Central memory CD8-positive, alpha-beta T cell (primary cell): Measurements from ENCODE around the gene CUL4A.
"Not testable (repeated sequence)": the region's sequence is repeated elsewhere in the genome, so short reads cannot be mapped to it uniquely, and the experiment has no call there.

Experiments
- ATAC-seq: fragments of 150-1000 bp; cut with Tn5 transposase; replicated peaks from 2 replicates; pipeline ENCODE4 v1.10.0; 2022; ENCODE audit warnings: mild to moderate bottlenecking, moderate FRiP score, moderate number of reproducible peaks; ENCODE audit not compliant: poor library complexity, severe bottlenecking; ENCODE audit errors: extremely low read depth
- DNase-seq, 2 donors: peaks; one replicate each; pipeline ENCODE4 v3.0.0; 2021; ENCODE audit warnings: low spot score in 2 of 2
- H3K27ac Mint-ChIP-seq: one replicate; pipeline ENCODE4 v1.8.0; 2022; ENCODE audit warnings: low read depth, mild to moderate bottlenecking, moderate library complexity, mixed read lengths
- H3K27me3 Mint-ChIP-seq: one replicate; pipeline ENCODE4 v1.8.0; 2022; ENCODE audit warnings: mixed read lengths
- H3K36me3 Mint-ChIP-seq: one replicate; pipeline ENCODE4 v1.8.0; 2022; ENCODE audit warnings: mild to moderate bottlenecking, moderate library complexity, mixed read lengths; ENCODE audit not compliant: insufficient read depth
- H3K4me1 Mint-ChIP-seq: one replicate; pipeline ENCODE4 v1.8.0; 2022; ENCODE audit warnings: mixed read lengths
- H3K4me3 Mint-ChIP-seq: one replicate; pipeline ENCODE4 v1.8.0; 2022; ENCODE audit warnings: mild to moderate bottlenecking, moderate library complexity, mixed read lengths
- H3K9me3 Mint-ChIP-seq: one replicate; pipeline ENCODE4 v1.8.0; 2022; ENCODE audit warnings: mixed read lengths

CUL4A gene

DNA sequence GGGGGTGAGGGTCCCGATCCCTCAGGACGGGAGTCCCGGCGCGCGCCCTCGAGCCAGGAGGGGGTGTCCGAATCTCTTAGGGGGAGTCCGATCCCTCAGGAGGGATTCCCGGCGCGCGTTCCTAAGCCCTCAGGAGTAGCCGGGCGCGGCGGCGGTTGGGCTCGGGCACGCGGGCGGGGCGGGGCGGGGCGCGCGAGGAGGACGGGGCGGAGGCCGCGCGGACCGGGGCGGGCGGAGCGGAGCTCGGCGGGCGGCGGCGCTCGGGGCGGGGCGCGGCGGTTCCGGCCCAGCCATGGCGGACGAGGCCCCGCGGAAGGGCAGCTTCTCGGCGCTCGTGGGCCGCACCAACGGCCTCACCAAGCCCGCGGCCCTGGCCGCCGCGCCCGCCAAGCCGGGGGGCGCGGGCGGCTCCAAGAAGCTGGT lies at the start of gene CUL4A:
CUL4A (plus strand) TSS at position 278 of the 423 bp plus-strand sequence; CDS start at position 293, 15 bp downstream.
- H3K9me3 Mint-ChIP-seq: no peaks in the 10 kb centered on the region
- DNase-seq: peak in 1 of 2 donors; percentile 35
- H3K4me3 Mint-ChIP-seq: peak within 1 kb of the TSS; percentile 86
- peaks cover 17% of the 10 kb centered on the region for H3K36me3 Mint-ChIP-seq
- peak within 1 kb of the TSS; percentile 88 for H3K27ac Mint-ChIP-seq
- ATAC-seq: peak; percentile 45
- H3K4me1 Mint-ChIP-seq: peaks cover 61% of the 10 kb centered on the region
- H3K27me3 Mint-ChIP-seq: no peaks in the 10 kb centered on the region

DNA sequence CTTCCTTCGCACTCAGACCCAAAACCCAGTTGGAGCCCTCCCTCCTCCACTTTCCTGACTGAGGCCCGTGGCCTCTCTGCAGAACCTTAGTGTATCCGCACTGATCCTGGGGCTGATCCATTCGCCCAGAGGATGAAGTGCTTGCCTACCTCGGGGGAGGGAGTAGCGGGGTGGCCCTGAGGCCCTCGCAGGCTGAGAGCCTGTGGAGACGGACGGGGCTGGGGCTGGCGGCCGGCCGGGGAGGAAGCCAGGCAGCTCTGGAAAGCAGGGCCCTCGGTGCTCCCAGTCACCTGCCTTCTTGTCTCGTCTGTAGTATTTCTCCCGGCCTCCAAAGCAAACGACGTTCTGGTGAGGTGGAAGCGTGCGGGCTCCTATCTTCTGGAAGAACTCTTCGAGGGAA lies 49.7 kb upstream of the CUL4A start:
- H3K9me3 Mint-ChIP-seq: peaks cover 8% of the 10 kb centered on the region
- no peak overlapping the region for H3K27ac Mint-ChIP-seq
- peaks cover 39% of the 10 kb centered on the region for H3K4me1 Mint-ChIP-seq
- no peaks in the 10 kb centered on the region for H3K27me3 Mint-ChIP-seq
- H3K36me3 Mint-ChIP-seq: peaks cover 9% of the 10 kb centered on the region
- DNase-seq (no peak), ATAC-seq (no peak)
- H3K4me3 Mint-ChIP-seq: no peak overlapping the region

DNA sequence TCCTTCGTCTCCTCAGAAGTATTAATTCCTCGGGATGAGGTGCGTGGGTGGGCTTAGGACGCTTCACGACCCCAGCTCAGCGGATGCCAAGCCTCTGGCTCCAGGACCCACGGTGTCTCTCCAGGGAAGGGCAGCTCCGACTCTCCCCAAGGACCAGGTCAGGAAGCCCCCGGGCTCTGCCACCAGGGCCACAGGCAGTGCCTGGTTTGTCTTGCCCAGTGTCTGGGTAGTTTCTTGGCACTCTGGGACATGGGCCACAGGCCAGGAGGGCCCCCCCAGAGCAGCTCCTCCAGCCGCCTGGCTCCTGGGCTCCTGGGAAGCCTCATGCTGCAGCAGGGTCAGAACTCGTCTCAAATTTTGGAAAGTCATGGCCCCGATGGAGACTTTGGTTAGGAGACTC lies 48.4 kb upstream of the CUL4A start:
- no peak for ATAC-seq
- Mint-ChIP-seq H3K4me3 (peak overlapping the region; percentile 66), H3K27me3 (no peaks in the 10 kb centered on the region), H3K9me3 (no peaks in the 10 kb centered on the region), H3K36me3 (peaks cover 8% of the 10 kb centered on the region), H3K4me1 (peaks cover 34% of the 10 kb centered on the region), H3K27ac (peak overlapping the region; percentile 46)
- no peak for DNase-seq

DNA sequence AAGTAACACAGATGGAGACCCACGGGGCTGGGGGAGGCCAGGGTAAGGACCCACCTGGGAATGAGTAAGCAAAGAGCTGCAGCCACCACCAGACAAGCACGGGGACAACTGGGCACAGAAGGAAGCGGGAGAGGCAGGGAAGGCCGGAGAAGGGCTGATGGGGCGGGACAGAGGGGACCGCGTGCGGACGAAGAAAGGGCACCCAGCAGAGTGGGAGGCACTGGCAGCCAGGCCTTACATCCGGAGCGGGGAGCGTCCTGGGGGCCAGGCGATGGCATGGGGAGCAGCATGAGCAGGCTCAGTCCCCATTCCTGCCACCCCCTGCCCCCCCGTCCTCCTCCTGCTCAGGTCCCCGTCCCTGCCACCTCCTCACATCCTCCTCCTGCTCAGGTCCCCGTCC lies 48.0 kb upstream of the CUL4A start:
- no peak for DNase-seq
- peak overlapping the region; percentile 66 for H3K4me3 Mint-ChIP-seq
- H3K27me3 Mint-ChIP-seq: no peaks in the 10 kb centered on the region
- no peaks in the 10 kb centered on the region for H3K9me3 Mint-ChIP-seq
- H3K4me1 Mint-ChIP-seq: peaks cover 38% of the 10 kb centered on the region
- ATAC-seq: peak; percentile 22
- peaks cover 8% of the 10 kb centered on the region for H3K36me3 Mint-ChIP-seq
- peak overlapping the region; percentile 46 for H3K27ac Mint-ChIP-seq

DNA sequence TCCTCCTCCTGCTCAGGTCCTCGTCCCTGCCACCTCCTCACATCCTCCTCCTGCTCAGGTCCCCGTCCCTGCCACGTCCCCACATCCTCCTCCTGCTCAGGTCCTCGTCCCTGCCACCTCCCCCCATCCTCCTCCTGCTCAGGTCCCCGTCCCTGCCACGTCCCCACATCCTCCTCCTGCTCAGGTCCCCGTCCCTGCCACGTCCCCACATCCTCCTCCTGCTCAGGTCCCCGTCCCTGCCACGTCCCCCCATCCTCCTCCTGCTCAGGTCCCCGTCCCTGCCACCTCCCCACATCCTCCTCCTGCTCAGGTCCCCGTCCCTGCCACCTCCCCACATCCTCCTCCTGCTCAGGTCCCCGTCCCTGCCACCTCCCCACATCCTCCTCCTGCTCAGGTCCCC lies 47.4 kb upstream of the CUL4A start:
- DNase-seq, H3K36me3 Mint-ChIP-seq: not testable (repeated sequence)

DNA sequence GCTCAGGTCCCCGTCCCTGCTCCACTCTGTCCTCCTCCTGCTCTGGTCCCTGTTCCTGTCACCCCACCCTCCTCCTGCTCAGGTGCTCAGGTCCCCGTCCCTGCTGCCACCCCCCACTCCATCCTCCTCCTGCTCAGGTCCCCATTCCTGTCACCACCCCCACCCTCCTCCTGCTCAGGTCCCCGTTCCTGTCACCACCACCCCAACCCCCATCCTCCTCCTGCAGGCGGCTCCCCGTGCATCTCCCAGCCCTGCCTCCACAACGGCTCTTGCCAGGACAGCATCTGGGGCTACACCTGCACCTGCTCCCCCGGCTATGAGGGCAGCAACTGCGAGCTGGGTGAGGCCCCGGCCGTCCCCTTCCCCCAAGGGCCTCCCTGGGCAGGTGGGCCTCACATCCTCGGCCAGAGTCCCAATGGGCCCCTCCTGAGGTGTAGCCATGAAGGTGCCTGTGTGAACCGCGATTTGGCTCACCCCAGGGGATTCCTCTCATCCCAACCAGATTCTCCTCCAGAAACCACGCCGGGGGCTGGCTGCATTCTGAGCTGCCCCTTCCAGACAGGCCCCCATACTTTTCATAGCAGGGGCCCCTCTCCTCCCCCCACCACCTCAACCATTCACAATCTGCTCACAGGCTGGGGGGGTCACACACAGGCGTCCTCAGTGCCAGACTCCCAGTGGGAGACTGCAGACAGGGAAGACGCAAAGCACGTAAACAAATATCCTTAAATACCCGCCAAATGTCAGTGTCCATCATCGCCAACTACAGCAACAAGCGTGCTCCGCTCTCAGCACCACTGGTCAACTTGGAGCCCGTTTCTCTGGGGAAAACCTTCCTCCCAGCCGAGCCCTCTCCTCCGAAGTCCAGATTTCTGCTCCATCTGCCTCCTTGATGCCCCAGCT lies 46.4 kb upstream of the CUL4A start:
- no peak for DNase-seq

More for the DNA sequence above, 47.4 kb upstream of the CUL4A start:
- not testable (repeated sequence) for ATAC-seq, H3K9me3 Mint-ChIP-seq, H3K27me3 Mint-ChIP-seq, H3K4me3 Mint-ChIP-seq, H3K27ac Mint-ChIP-seq
- H3K4me1 Mint-ChIP-seq: peaks cover 42% of the 10 kb centered on the region

DNA sequence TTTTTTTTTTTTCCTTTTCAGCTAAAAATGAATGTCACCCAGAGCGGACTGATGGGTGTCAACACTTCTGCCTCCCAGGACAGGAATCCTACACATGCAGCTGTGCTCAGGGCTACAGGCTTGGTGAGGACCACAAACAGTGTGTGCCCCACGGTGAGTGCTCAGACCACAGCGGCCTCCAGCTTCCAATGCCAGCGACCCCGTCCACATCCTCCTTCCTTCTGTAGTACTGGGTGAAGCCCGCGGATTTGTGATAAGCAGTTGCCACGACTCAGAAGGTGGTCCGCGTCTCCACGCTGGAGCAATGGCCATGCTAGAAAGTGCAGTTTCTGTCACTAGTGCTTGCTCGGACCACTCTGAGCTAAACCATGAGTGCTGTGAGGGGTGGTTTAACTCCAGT lies 44.9 kb upstream of the CUL4A start:
- peaks cover 34% of the 10 kb centered on the region for H3K4me1 Mint-ChIP-seq
- peaks cover 13% of the 10 kb centered on the region for H3K36me3 Mint-ChIP-seq
- H3K4me3 Mint-ChIP-seq: no peak overlapping the region
- no peaks in the 10 kb centered on the region for H3K27me3 Mint-ChIP-seq
- DNase-seq: no peak
- no peak overlapping the region for H3K27ac Mint-ChIP-seq
- no peaks in the 10 kb centered on the region for H3K9me3 Mint-ChIP-seq
- ATAC-seq: no peak

More for the DNA sequence above, 46.4 kb upstream of the CUL4A start:
- peak overlapping the region; percentile 53 for H3K4me3 Mint-ChIP-seq
- ATAC-seq: peak; percentile 44
- H3K27ac Mint-ChIP-seq: peak overlapping the region; percentile 84
- H3K4me1 Mint-ChIP-seq: peaks cover 41% of the 10 kb centered on the region
- H3K27me3 Mint-ChIP-seq: no peaks in the 10 kb centered on the region
- H3K36me3 Mint-ChIP-seq: peaks cover 8% of the 10 kb centered on the region
- no peaks in the 10 kb centered on the region for H3K9me3 Mint-ChIP-seq

DNA sequence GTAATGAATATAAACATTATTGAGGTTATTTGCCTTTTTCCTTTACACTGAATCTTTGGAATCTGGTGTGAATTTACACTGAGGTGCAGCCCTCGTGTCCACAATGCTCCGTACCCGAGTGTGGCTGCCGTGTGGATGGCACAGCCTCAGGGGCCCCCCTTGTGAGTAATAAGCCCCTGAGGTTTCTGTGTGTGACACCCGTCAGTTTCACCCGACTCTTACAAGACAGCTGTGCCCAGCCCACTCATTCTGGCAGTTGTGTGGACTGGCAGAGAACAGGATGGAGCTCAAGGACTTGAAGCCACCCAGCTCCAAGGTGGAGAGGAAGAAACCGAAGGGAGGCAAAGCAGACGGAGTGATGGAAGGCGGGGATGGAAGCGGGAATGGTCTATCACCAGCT lies 43.1 kb upstream of the CUL4A start:
- H3K27ac Mint-ChIP-seq: no peak overlapping the region

DNA sequence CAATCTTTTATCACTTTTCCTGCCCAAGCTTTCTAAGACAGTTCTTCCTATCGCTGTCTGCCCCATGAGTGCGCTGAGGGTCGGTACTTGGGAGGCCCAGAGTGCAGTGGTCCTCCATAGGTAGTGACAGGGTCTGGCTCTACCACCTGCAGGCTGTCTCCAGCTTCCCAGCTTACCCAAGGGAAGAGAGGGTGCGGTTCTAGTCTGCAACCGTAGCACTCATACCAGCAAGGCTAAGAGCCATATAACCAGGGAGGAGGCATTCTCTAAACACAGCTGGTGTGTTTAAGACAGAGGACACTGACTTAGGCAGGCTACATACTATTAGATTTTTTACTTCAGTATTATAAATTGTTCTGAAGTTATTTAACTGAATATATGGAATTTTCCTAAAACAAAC lies 42.7 kb upstream of the CUL4A start:
- H3K36me3 Mint-ChIP-seq: peaks cover 12% of the 10 kb centered on the region
- no peaks in the 10 kb centered on the region for H3K9me3 Mint-ChIP-seq
- no peak overlapping the region for H3K27ac Mint-ChIP-seq
- H3K27me3 Mint-ChIP-seq: no peaks in the 10 kb centered on the region
- H3K4me1 Mint-ChIP-seq: peaks cover 33% of the 10 kb centered on the region
- ATAC-seq (no peak), DNase-seq (no peak)
- no peak overlapping the region for H3K4me3 Mint-ChIP-seq

More for the DNA sequence above, 43.1 kb upstream of the CUL4A start:
- Mint-ChIP-seq H3K36me3 (peaks cover 11% of the 10 kb centered on the region), H3K9me3 (no peaks in the 10 kb centered on the region), H3K4me1 (peaks cover 36% of the 10 kb centered on the region), H3K4me3 (no peak overlapping the region), H3K27me3 (no peaks in the 10 kb centered on the region)
- ATAC-seq: no peak
- no peak for DNase-seq

DNA sequence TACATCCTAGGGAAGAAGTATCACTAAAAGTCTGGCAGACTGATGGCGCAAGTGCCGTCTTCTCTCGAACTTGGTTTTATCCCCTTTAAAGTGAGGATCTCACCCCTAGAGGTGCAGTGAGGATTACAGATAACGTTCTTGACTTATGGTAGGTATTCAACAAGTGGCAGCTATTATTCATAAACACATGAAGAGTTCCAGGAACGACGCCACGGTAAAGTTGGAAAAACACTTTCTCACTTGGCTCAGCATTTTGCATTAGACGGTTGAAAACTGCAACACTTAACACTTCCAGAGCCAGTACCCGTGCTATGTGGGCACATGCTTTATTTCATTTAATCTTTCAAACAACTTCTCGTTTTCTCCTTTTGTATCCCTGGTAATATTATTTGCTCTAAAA lies 42.3 kb upstream of the CUL4A start:
- H3K27me3 Mint-ChIP-seq: no peaks in the 10 kb centered on the region
- no peak for ATAC-seq
- no peak for DNase-seq
- H3K36me3 Mint-ChIP-seq: peaks cover 12% of the 10 kb centered on the region
- H3K27ac Mint-ChIP-seq: no peak overlapping the region
- H3K4me1 Mint-ChIP-seq: peaks cover 33% of the 10 kb centered on the region
- H3K9me3 Mint-ChIP-seq: no peaks in the 10 kb centered on the region
- no peak overlapping the region for H3K4me3 Mint-ChIP-seq

DNA sequence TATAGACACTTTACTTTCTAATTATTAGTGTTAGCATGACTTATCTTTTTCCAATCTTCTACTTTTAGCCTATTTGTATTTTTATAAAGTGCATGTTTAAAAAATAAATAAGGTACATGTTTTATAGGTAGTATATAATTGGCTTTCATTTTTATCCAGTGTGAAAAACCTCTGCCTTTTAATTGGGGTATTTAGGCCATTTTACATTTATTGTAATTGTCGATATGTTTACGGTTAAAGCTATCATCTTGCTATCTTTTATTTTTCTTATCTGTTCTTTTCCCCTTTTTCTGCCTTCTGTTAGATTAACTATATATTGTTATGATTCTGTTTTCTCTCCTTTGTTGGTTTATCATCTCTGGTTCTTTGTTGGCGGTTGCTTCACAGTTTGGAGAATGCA lies 41.8 kb upstream of the CUL4A start:
- H3K27ac Mint-ChIP-seq: no peak overlapping the region
- DNase-seq (no peak), ATAC-seq (no peak)
- peaks cover 12% of the 10 kb centered on the region for H3K36me3 Mint-ChIP-seq
- H3K9me3 Mint-ChIP-seq: no peaks in the 10 kb centered on the region
- no peak overlapping the region for H3K4me3 Mint-ChIP-seq
- H3K27me3 Mint-ChIP-seq: no peaks in the 10 kb centered on the region
- H3K4me1 Mint-ChIP-seq: peaks cover 33% of the 10 kb centered on the region

DNA sequence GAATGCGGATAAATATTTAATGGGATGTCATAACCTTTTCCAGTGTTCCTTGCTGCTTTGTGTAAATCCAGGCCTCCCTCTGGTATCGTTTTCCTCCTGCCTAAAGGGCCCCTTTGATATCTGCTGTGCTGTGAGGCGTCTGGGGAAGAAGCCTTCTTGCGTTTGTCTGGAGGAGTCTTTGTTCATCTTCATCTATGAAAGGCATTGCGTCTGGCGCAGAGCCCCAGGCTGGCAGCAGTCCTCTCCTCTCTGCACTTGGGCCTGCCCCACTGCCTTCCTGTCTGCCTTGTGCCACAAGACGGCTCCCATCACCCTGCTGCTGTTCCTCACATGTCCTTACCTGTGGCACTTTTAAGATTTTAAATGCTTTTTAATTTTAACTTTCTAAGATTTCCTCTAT lies 41.2 kb upstream of the CUL4A start:
- no peaks in the 10 kb centered on the region for H3K27me3 Mint-ChIP-seq
- DNase-seq: no peak
- ATAC-seq: no peak
- H3K36me3 Mint-ChIP-seq: peaks cover 10% of the 10 kb centered on the region
- no peak overlapping the region for H3K4me3 Mint-ChIP-seq
- peaks cover 30% of the 10 kb centered on the region for H3K4me1 Mint-ChIP-seq
- H3K9me3 Mint-ChIP-seq: no peaks in the 10 kb centered on the region
- no peak overlapping the region for H3K27ac Mint-ChIP-seq
